Activated CD8-positive, alpha-beta T cell treated with anti-CD3 and anti-CD28 coated beads for 36 hours (primary cell): ENCODE results near the gene IQUB. TPM values are rescaled to one million over a fixed set of nuclear protein-coding genes. Genes with fewer than 3 reads are reported as not detected.

Source experiments
- ATAC-seq: fragments of 200-7000 bp; cut with Tn5 transposase; one replicate; pipeline ENCODE4 v1.10.0; 2021; ENCODE audit warnings: mild to moderate bottlenecking, moderate library complexity
- CTCF ChIA-PET: fragments of 350-600 bp; sonication (Branson Sonifier 250); formaldehyde crosslinking; loops from one replicate; lab custom pipeline; 2021; ENCODE audit warnings: antibody characterized with exemption; lab: Charles Lee
- POLR2A ChIA-PET: fragments of 350-600 bp; sonication (Branson Sonifier 250); formaldehyde crosslinking; loops from one replicate; lab custom pipeline; 2021; ENCODE audit warnings: antibody characterized with exemption; lab: Charles Lee
- DNase-seq: peaks from one replicate; pipeline ENCODE4 v3.0.0-alpha.2; 2020
- H3K27ac Mint-ChIP-seq: one replicate; pipeline ENCODE4 v1.8.0; 2021; ENCODE audit warnings: mild to moderate bottlenecking, mixed read lengths
- H3K27me3 Mint-ChIP-seq: one replicate; pipeline ENCODE4 v1.8.0; 2021; ENCODE audit warnings: mixed read lengths
- H3K36me3 Mint-ChIP-seq: one replicate; pipeline ENCODE4 v1.8.0; 2021; ENCODE audit warnings: low read depth, mixed read lengths
- H3K4me1 Mint-ChIP-seq: one replicate; pipeline ENCODE4 v1.8.0; 2021; ENCODE audit warnings: low read depth, mixed read lengths
- H3K4me3 Mint-ChIP-seq: one replicate; pipeline ENCODE4 v1.8.0; 2021; ENCODE audit warnings: mild to moderate bottlenecking, moderate library complexity, mixed read lengths
- H3K9me3 Mint-ChIP-seq: one replicate; pipeline ENCODE4 v1.8.0; 2021; ENCODE audit warnings: mixed read lengths
- intact Hi-C: fragments of 100-400 bp; cut with micrococcal nuclease; formaldehyde crosslinking; loops from one replicate; pipeline ENCODE4 v1.10.0; 2022
- total RNA-seq, 2 experiments: library from RNA; stranded (reverse); gene quantifications; one replicate each; pipeline ENCODE4 v1.2.3, GENCODE V29; 2021
- TF ChIP-seq, protein P1 (sequence below): fragments of 200-600 bp; IDR thresholded peaks from one replicate; pipeline ENCODE4 v1.8.0; 2022; ENCODE audit warnings: antibody characterized with exemption, mild to moderate bottlenecking

IQUB gene
- total RNA-seq, 2 experiments from 2014 or later = 0.09 TPM; not detected in 1

DNA sequence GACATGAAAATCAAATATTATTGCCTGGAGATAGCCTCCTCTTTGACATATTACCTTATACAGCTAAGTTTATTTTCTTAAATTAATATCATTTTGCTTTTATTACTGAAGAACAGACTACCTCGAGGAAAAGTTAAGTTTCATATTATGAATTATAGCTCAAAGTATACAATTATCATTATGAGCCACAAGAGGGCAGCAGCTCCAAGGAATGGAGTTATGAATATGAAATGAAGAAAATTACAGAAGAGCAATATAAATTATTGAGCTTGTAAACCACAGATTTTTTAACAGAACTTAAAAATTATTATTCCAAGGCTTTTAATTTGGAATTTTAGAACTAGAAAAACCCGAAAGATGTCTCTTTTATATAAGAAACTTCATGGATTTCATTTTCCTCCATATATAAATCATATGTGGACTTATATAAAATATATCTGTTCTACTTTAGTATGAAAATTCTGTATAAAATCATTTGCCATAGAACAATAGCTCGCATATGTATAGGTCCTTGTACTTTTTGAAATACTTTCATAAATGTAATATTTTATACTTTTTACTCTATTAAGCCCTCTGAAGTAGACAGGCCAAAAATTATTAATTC lies 40.1 kb downstream of the IQUB start:
- H3K36me3 Mint-ChIP-seq = no peaks in the 10 kb centered on the region
- H3K27me3 Mint-ChIP-seq = peaks cover 10% of the 10 kb centered on the region
- H3K4me3 Mint-ChIP-seq = no peak overlapping the region
- DNase-seq = peak; percentile 48
- no peak for ATAC-seq
- TF ChIP-seq, protein P1, sequence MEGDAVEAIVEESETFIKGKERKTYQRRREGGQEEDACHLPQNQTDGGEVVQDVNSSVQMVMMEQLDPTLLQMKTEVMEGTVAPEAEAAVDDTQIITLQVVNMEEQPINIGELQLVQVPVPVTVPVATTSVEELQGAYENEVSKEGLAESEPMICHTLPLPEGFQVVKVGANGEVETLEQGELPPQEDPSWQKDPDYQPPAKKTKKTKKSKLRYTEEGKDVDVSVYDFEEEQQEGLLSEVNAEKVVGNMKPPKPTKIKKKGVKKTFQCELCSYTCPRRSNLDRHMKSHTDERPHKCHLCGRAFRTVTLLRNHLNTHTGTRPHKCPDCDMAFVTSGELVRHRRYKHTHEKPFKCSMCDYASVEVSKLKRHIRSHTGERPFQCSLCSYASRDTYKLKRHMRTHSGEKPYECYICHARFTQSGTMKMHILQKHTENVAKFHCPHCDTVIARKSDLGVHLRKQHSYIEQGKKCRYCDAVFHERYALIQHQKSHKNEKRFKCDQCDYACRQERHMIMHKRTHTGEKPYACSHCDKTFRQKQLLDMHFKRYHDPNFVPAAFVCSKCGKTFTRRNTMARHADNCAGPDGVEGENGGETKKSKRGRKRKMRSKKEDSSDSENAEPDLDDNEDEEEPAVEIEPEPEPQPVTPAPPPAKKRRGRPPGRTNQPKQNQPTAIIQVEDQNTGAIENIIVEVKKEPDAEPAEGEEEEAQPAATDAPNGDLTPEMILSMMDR = peak; percentile 77
- no peaks in the 10 kb centered on the region for H3K4me1 Mint-ChIP-seq
- no peaks in the 10 kb centered on the region for H3K9me3 Mint-ChIP-seq
- intact Hi-C loops = loop anchor here (5.0 kb wide), 1 partner anchor 43 kb away; no protein-coding TSS in a partner anchor
- no peak overlapping the region for H3K27ac Mint-ChIP-seq
- ChIA-PET CTCF (interaction anchor here (0.6 to 2.1 kb wide), 26 partner anchors 9 to 377 kb away, joined by 3 to 11 read pairs (median 4); partner anchors contain the start of genes IQUB and NDUFA5), POLR2A (no interaction called here)

DNA sequence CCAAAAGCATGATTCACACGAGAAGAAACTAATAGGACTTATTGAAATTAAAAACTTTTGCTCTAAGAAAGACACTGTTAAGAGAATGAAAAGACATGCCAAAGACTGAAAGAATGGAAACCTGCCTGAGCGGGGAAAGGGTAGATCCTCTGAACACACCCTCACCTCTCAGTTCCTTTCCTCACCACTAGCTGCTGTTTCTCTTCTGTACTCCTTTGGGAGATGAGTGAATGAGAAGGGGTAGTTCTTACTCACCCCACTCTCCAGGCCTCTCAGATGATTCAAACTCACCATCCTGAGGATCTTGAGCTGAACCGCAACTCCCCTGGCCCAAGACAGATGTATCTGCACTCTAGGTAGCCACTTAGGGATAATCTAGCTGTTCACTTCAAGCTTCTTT lies 41.9 kb downstream of the IQUB start:
- POLR2A ChIA-PET = no interaction called here
- H3K36me3 Mint-ChIP-seq = no peaks in the 10 kb centered on the region

DNA sequence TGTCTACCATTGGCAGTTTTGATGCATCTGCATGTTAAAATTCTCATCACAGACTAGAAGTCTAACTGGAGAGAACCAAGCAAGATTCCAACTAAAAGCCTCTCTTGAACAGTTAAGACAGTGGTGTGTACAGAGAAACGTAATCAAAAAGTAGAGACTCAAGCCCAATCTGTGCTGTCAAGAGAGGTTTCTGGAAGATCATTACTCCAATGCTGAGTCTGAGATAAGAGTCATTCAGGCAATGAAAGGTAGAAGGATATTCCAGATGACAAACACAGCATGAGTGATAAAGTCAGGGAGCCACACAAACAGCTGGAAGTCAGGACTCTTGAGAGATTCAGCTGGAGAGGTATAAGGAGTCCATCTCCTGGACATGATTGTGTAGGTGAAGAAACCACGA lies 48.7 kb downstream of the IQUB start:
- Mint-ChIP-seq H3K36me3 (no peaks in the 10 kb centered on the region), H3K27me3 (peaks cover 10% of the 10 kb centered on the region), H3K4me3 (no peak overlapping the region), H3K9me3 (no peaks in the 10 kb centered on the region), H3K4me1 (no peaks in the 10 kb centered on the region), H3K27ac (no peak overlapping the region)
- CTCF ChIA-PET = no interaction called here
- TF ChIP-seq, protein P1 = no peak
- DNase-seq (no peak), ATAC-seq (no peak)
- POLR2A ChIA-PET = no interaction called here
- intact Hi-C loops = no loop called here

More for the DNA sequence above, 41.9 kb downstream of the IQUB start:
- Mint-ChIP-seq H3K4me3 (no peak overlapping the region), H3K27ac (no peak overlapping the region), H3K4me1 (no peaks in the 10 kb centered on the region), H3K27me3 (peaks cover 3% of the 10 kb centered on the region), H3K9me3 (no peaks in the 10 kb centered on the region)
- intact Hi-C loops = loop anchor here (5.0 kb wide), 1 partner anchor 45 kb away; no protein-coding TSS in a partner anchor
- CTCF ChIA-PET = interaction anchor here (0.7 to 1.5 kb wide), 9 partner anchors 10 to 380 kb away, joined by 3 to 6 read pairs (median 3); no protein-coding TSS in a partner anchor
- ATAC-seq = peak; percentile 49
- TF ChIP-seq, protein P1 = no peak
- no peak for DNase-seq

DNA sequence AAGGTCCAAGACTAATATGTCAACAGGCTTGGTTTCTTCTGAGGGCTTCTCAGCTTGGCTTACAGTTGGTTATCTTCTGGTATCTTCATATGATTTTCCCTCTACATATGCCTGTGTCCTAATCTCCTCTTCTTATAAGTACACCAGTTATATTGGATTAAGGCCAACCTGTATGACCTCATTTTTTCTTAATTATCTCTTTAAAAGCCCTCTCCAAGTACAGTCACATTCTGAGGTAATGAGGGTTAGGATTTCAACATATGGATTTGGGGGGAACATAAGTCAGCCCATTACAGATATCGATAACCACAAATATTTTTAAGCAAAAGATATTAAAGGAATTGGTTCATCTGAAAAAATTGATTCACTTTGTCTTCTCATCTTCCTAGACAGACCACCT lies 49.2 kb downstream of the IQUB start:
- TF ChIP-seq, protein P1 = no peak
- no peaks in the 10 kb centered on the region for H3K9me3 Mint-ChIP-seq
- H3K36me3 Mint-ChIP-seq = no peaks in the 10 kb centered on the region
- intact Hi-C loops = no loop called here
- no peak for DNase-seq
- H3K4me3 Mint-ChIP-seq = no peak overlapping the region
- no peaks in the 10 kb centered on the region for H3K4me1 Mint-ChIP-seq
- no peak overlapping the region for H3K27ac Mint-ChIP-seq
- no peak for ATAC-seq
- H3K27me3 Mint-ChIP-seq = peaks cover 12% of the 10 kb centered on the region
- POLR2A ChIA-PET = no interaction called here
- CTCF ChIA-PET = no interaction called here

DNA sequence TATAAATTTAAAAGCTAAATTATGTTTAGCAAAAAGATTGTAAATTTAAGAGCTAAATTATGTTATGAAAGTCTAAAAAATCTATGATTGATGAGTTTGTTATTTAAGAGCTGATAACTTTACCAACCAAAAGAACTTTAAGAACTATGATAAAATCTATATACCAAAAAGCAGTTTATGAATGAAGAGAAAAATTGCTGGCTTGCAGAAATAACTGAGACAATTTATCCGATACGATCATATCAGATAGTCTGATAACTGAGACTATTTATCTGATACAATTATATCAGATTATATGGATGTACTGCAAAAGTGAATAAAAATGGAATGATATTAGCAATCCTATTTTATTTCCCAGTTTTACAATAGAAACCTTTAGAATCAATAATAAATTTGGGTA lies 50.2 kb downstream of the IQUB start:
- no peaks in the 10 kb centered on the region for H3K4me1 Mint-ChIP-seq
- DNase-seq (no peak), ATAC-seq (no peak)
- no peak overlapping the region for H3K27ac Mint-ChIP-seq
- H3K27me3 Mint-ChIP-seq = peaks cover 12% of the 10 kb centered on the region
- TF ChIP-seq, protein P1 = no peak
- H3K4me3 Mint-ChIP-seq = no peak overlapping the region
- no peaks in the 10 kb centered on the region for H3K36me3 Mint-ChIP-seq
- CTCF ChIA-PET = no interaction called here
- POLR2A ChIA-PET = no interaction called here
- intact Hi-C loops = no loop called here
- no peaks in the 10 kb centered on the region for H3K9me3 Mint-ChIP-seq
